ENCODE measurements around the gene FBP2. TPM values are rescaled to one million over a fixed set of nuclear protein-coding genes. Genes with fewer than 3 reads are reported as not detected.

FBP2 gene
- total RNA-seq (not detected), polyA plus RNA-seq (not detected)

DNA sequence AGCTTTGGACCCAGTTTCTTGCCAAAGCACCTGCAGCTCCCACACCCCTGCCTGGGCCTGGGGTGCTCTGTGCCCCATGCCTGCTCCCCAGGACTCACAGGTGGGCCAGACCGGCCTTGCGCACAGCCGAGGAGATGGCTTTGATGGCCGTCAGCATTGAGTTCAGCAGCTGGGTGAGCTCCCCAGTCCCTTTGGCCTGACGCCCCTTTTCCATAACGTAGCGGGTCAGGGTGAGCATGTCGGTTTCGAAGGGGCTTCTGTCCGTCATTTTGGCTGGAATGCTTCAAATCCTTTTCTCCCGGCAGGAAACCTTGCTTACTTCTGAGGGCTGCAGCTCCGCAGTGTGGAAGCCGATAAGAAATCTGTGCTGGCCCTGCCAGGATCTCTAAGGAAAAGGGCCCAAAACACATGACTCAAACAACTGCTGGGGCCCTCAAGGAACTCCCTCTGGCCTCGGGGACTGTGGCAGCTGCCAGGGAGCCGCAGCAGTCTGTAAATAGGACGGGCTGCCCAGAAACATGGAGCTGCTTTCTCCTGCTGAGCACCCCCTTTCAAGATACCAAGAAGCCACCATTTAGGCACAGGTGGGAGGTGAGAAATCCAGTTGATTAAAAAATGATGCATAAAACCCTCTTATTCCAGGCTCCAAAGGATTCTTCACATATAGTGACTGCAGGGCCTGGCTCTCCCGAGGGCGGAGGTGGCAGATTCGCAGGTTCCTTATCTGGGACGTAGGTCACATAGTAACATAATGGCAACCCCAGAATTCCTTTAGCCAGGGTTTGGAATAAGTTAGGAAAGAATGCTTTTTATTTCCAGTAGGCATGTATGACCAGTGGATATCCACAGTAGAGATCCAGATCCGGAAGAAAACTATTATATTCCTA is at the start of gene FBP2:
TSS of gene FBP2 (minus strand) at position 366 of the 887 bp plus-strand sequence. CDS start at position 268, 98 bp downstream.
- H3K9me3 ChIP-seq (ENCODE audit: low read length): no peaks in the 10 kb centered on the region
- H3K27ac ChIP-seq (ENCODE audit: low read depth, low read length): no peak within 1 kb of the TSS
- ChIA-PET POLR2A (no interaction called here), CTCF (no interaction called here)
- no peaks in the 10 kb centered on the region for H3K36me3 ChIP-seq (ENCODE audit: insufficient read depth, low read length)
- Mint-ChIP-seq H3K27me3 (peaks cover 19 to 32% of the 10 kb centered on the region in 2 donors), H3K4me3 (no peak within 1 kb of the TSS), H3K4me1 (no peaks in the 10 kb centered on the region), H3K9me3 (no peaks in the 10 kb centered on the region), H3K27ac (peak within 1 kb of the TSS in 1 of 8 donors; percentile 8), H3K36me3 (no peaks in the 10 kb centered on the region)
- DNase-seq: no peak
- no peak within 1 kb of the TSS for H3K4me3 ChIP-seq (ENCODE audit: low read length)
- no peaks in the 10 kb centered on the region for H3K4me1 ChIP-seq (ENCODE audit: insufficient read depth, low read length)
- H3K27me3 ChIP-seq (ENCODE audit: insufficient read depth, low read length, poor library complexity, severe bottlenecking): no peaks in the 10 kb centered on the region

DNA sequence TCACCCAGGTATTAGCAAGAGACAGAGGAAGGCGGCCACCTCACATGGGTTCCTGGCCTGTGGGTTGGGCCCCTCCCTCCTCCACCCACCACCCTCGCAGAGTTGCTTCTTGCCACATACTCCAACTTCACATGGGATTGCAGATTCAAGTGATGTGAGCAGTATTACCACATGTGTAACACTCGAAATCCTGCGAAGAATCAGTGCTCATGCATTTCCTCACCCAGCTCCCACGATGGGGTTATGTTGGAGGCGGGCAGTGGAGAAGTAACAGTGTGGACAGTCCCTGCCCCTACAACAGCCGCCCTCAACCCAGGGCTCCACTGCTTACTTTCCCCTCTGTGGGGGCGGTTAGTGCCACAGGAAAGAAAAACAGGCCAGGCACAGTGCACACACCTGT is 49.6 kb upstream of the FBP2 start:
- Mint-ChIP-seq H3K27me3 (peaks cover 0 to 17% of the 10 kb centered on the region in 2 donors), H3K9me3 (no peaks in the 10 kb centered on the region), H3K27ac (no peak overlapping the region), H3K4me1 (peaks cover 8 to 17% (median 14%) of the 10 kb centered on the region in 3 donors), H3K4me3 (no peak overlapping the region), H3K36me3 (peaks cover 0 to 4% (median 3%) of the 10 kb centered on the region in 3 donors)
- DNase-seq: no peak
- no peak overlapping the region for H3K27ac ChIP-seq (ENCODE audit: low read depth, low read length)
- H3K27me3 ChIP-seq (ENCODE audit: insufficient read depth, low read length, poor library complexity, severe bottlenecking): no peaks in the 10 kb centered on the region
- CTCF ChIA-PET: interaction anchor here (1.5 kb wide), 1 partner anchor 26 kb away, joined by 3 read pairs; no protein-coding TSS in a partner anchor
- POLR2A ChIA-PET: no interaction called here
- H3K4me1 ChIP-seq (ENCODE audit: insufficient read depth, low read length): peaks cover 12% of the 10 kb centered on the region
- no peak overlapping the region for H3K4me3 ChIP-seq (ENCODE audit: low read length)
- H3K36me3 ChIP-seq (ENCODE audit: insufficient read depth, low read length): no peaks in the 10 kb centered on the region
- no peaks in the 10 kb centered on the region for H3K9me3 ChIP-seq (ENCODE audit: low read length)

DNA sequence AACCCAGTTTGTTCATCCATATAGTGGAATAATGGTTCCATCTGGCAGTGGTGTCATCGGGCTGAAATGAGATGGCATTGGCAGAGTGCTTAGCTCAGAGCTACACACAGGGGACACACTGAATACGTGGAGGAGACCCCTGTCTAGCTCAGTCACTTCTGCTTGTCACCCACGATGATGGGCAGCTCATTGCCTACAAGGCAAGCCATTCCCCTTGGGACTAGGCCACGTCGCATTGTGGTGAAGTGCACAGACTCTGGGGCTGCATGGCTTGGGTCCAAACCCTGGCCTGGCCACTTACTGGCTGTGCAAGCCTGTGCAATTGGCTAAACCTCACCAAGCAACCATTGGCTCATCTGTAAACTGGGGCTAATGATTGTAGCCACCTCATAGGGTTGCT is 48.9 kb upstream of the FBP2 start:
- Mint-ChIP-seq H3K27ac (no peak overlapping the region), H3K36me3 (peaks cover 0 to 4% (median 3%) of the 10 kb centered on the region in 3 donors), H3K27me3 (peaks cover 0 to 16% of the 10 kb centered on the region in 2 donors), H3K4me1 (peaks cover 8 to 18% (median 16%) of the 10 kb centered on the region in 3 donors), H3K9me3 (no peaks in the 10 kb centered on the region), H3K4me3 (no peak overlapping the region)
- ChIA-PET POLR2A (no interaction called here), CTCF (interaction anchor here (1.5 kb wide), 1 partner anchor 26 kb away, joined by 3 read pairs; no protein-coding TSS in a partner anchor)
- no peaks in the 10 kb centered on the region for H3K27me3 ChIP-seq (ENCODE audit: insufficient read depth, low read length, poor library complexity, severe bottlenecking)
- no peak overlapping the region for H3K27ac ChIP-seq (ENCODE audit: low read depth, low read length)
- H3K4me3 ChIP-seq (ENCODE audit: low read length): no peak overlapping the region
- no peaks in the 10 kb centered on the region for H3K36me3 ChIP-seq (ENCODE audit: insufficient read depth, low read length)
- H3K4me1 ChIP-seq (ENCODE audit: insufficient read depth, low read length): peaks cover 12% of the 10 kb centered on the region
- H3K9me3 ChIP-seq (ENCODE audit: low read length): no peaks in the 10 kb centered on the region
- no peak for DNase-seq

DNA sequence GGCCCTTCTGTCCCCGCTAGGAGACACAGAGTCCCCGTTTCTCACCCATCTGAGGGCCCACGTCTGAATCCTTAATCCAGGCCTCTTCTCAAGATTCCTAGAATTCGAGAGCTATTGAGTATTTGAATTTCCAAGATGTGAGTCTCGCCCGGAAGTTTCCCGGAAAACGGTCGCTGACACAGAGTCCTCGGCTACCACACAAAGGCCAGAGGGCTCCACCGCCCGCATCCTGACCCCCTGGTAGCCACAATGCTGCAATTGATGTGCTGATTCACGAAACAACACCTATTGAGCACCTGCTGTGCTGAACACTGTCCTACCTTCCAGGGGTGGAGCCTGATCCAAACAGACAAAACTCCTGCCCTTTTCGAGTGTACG is 46.4 kb upstream of the FBP2 start:
- H3K4me1 Mint-ChIP-seq: peaks cover 8 to 18% (median 16%) of the 10 kb centered on the region in 3 donors
- Histone ChIP-seq H3K27me3 (ENCODE audit: insufficient read depth, low read length, poor library complexity, severe bottlenecking) (no peaks in the 10 kb centered on the region), H3K27ac (ENCODE audit: low read depth, low read length) (no peak overlapping the region), H3K36me3 (ENCODE audit: insufficient read depth, low read length) (no peaks in the 10 kb centered on the region), H3K9me3 (ENCODE audit: low read length) (no peaks in the 10 kb centered on the region), H3K4me1 (ENCODE audit: insufficient read depth, low read length) (peaks cover 12% of the 10 kb centered on the region), H3K4me3 (ENCODE audit: low read length) (peak overlapping the region; percentile 64)
- no peak for DNase-seq
- ChIA-PET CTCF (no interaction called here), POLR2A (interaction anchor here (1.1 kb wide), 1 partner anchor 86 kb away, joined by 3 read pairs; the partner anchor contains the start of gene AOPEP)
- peaks cover 0 to 4% (median 3%) of the 10 kb centered on the region in 3 donors for H3K36me3 Mint-ChIP-seq
- no peaks in the 10 kb centered on the region for H3K9me3 Mint-ChIP-seq
- H3K4me3 Mint-ChIP-seq: peak overlapping the region; percentile 89 to 97 (median 92)
- H3K27ac Mint-ChIP-seq: peak overlapping the region in 4 of 8 donors; percentile 68 to 89 (median 86)
- peaks cover 2 to 19% of the 10 kb centered on the region in 2 donors for H3K27me3 Mint-ChIP-seq

DNA sequence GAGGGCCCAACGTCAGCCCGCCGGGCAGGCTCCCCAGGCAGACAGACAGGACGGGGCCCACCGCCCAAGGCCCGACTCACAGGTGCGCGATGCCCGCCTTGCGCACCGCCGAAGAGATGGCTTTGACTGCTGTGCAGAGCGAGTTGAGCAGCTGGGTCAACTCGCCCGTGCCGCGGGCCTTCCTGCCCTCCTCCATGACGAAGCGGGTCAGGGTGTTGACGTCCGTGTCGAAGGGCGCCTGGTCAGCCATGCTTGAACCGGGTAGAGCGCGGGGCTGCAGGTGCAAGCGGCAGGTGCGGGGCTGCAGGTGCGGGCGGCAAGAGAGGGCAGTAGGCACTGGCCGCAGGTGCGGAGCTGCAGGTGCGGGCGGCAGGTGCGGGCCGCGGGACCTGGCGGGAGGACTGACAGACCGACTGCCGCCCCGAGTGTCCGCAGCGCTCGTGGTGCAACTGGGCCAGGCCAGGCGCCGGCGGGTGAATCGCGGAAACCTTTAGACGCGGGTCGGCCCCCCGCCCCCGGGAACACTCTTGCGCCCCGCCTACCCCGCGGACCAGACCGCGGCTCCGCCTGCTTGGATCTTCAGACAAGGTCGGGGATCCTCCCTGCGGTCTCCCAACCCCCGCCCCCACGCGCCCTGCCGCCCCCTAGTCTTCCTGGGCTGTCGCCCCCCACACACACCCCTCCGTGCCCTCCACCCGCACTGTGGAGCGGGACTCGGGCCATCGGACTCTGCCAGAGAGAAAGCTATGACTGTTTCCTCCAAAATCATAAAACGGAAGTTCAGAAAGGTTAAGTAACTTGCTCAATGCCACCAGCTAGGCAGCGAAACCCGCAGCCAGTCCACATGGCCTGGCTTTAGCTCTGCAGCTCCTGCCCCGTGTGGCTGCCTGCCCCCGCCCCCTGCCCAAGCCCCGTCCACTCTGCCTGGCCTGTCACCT is 45.7 kb upstream of the FBP2 start, which contains the start of gene FBP1:
TSS of gene FBP1 (minus strand) at position 458 of the 938 bp plus-strand sequence. CDS start at position 250, 208 bp downstream.
- H3K27me3 ChIP-seq (ENCODE audit: insufficient read depth, low read length, poor library complexity, severe bottlenecking): no peaks in the 10 kb centered on the region
- Mint-ChIP-seq H3K27ac (peak within 1 kb of the TSS in 7 of 8 donors; percentile 68 to 93 (median 88)), H3K9me3 (no peaks in the 10 kb centered on the region), H3K36me3 (peaks cover 0 to 4% (median 1%) of the 10 kb centered on the region in 3 donors), H3K27me3 (peaks cover 2 to 19% of the 10 kb centered on the region in 2 donors), H3K4me3 (peak within 1 kb of the TSS; percentile 89 to 97 (median 92)), H3K4me1 (peaks cover 8 to 18% (median 16%) of the 10 kb centered on the region in 3 donors)
- H3K36me3 ChIP-seq (ENCODE audit: insufficient read depth, low read length): no peaks in the 10 kb centered on the region
- DNase-seq: peak; percentile 18 to 60 (median 33)
- CTCF ChIA-PET: no interaction called here
- POLR2A ChIA-PET: interaction anchor here (1.1 kb wide), 1 partner anchor 87 kb away, joined by 3 read pairs; the partner anchor contains the start of gene AOPEP
- H3K9me3 ChIP-seq (ENCODE audit: low read length): no peaks in the 10 kb centered on the region
- peak within 1 kb of the TSS; percentile 64 for H3K4me3 ChIP-seq (ENCODE audit: low read length)
- peaks cover 12% of the 10 kb centered on the region for H3K4me1 ChIP-seq (ENCODE audit: insufficient read depth, low read length)
- H3K27ac ChIP-seq (ENCODE audit: low read depth, low read length): no peak within 1 kb of the TSS

DNA sequence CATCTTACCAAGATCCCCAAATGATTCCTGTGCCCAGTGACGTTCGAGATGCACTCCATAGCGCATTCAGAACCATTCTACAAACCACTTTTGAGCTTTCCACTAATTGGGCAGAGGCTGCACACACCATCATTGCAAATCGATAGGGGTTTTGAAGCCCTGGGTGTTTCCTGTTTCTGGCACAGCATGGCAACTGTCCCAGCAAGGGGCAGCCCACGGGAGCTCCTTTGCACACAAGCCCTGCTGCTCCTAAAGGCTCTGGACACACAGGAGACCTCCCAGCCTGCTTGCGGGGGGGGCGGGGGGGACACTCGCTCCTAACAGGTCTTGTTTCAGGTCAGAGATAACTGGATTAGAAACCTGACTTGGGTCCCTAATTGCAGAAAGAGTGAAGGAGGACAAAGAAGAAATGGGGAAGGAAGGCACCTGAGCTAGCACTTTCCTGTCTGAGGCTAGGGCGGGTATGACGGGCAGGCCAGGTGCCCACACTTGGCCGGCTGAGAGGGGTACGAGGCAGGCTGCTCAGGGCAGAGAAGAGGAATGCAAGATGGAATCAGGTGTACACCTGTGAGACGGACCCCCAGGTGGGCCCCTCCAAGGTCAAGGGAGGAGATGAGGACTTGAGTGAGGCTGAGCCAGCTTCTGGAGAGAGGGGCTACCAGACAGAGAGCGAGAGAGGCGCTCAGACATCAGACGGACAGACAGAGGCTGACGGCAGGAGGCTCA is 44.9 kb upstream of the FBP2 start:
- Histone ChIP-seq H3K27me3 (ENCODE audit: insufficient read depth, low read length, poor library complexity, severe bottlenecking) (no peaks in the 10 kb centered on the region), H3K36me3 (ENCODE audit: insufficient read depth, low read length) (no peaks in the 10 kb centered on the region), H3K9me3 (ENCODE audit: low read length) (no peaks in the 10 kb centered on the region), H3K27ac (ENCODE audit: low read depth, low read length) (no peak overlapping the region), H3K4me3 (ENCODE audit: low read length) (peak overlapping the region; percentile 64), H3K4me1 (ENCODE audit: insufficient read depth, low read length) (peaks cover 12% of the 10 kb centered on the region)
- H3K27me3 Mint-ChIP-seq: peaks cover 2 to 19% of the 10 kb centered on the region in 2 donors
- no peak for DNase-seq
- peaks cover 8 to 18% (median 16%) of the 10 kb centered on the region in 3 donors for H3K4me1 Mint-ChIP-seq
- H3K9me3 Mint-ChIP-seq: no peaks in the 10 kb centered on the region
- CTCF ChIA-PET: no interaction called here
- peaks cover 0 to 4% (median 1%) of the 10 kb centered on the region in 3 donors for H3K36me3 Mint-ChIP-seq
- peak overlapping the region in 6 of 8 donors; percentile 35 to 88 (median 62) for H3K27ac Mint-ChIP-seq
- peak overlapping the region; percentile 89 to 97 (median 92) for H3K4me3 Mint-ChIP-seq
- POLR2A ChIA-PET: no interaction called here

DNA sequence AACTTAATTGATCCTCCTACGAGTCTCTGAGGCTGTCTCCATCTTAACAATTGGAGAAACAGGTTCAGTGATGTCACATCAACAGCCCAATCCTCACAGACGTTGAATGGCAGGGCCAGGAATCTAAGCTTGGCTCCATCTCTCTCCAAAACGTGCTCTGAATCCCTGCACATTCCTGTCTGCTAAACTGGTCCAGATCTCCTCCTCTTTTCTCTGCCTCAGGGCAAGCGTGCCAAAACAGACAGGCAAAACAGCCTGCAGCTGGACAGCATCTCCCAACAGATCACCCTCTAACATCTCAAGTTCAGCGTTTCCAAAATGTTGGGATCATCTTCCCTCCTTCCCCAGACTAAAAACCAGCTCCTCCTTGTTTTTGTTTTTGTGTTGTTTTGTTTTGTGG is 39.1 kb upstream of the FBP2 start:
- DNase-seq: no peak
- ChIA-PET POLR2A (no interaction called here), CTCF (no interaction called here)
- Mint-ChIP-seq H3K36me3 (no peaks in the 10 kb centered on the region), H3K27me3 (peaks cover 2 to 6% of the 10 kb centered on the region in 2 donors), H3K9me3 (no peaks in the 10 kb centered on the region), H3K27ac (no peak overlapping the region), H3K4me1 (no peaks in the 10 kb centered on the region), H3K4me3 (no peak overlapping the region)
- no peaks in the 10 kb centered on the region for H3K36me3 ChIP-seq (ENCODE audit: insufficient read depth, low read length)
- no peaks in the 10 kb centered on the region for H3K4me1 ChIP-seq (ENCODE audit: insufficient read depth, low read length)
- no peak overlapping the region for H3K27ac ChIP-seq (ENCODE audit: low read depth, low read length)
- no peaks in the 10 kb centered on the region for H3K9me3 ChIP-seq (ENCODE audit: low read length)
- H3K4me3 ChIP-seq (ENCODE audit: low read length): no peak overlapping the region
- H3K27me3 ChIP-seq (ENCODE audit: insufficient read depth, low read length, poor library complexity, severe bottlenecking): no peaks in the 10 kb centered on the region

All from CD8-positive, alpha-beta memory T cell (primary cell).